Mucosa of rectum (tissue), 2 donors: ENCODE data around the gene FOXG1.

Experiments used
- H3K27ac ChIP-seq, 2 donors: one replicate each; pipeline ENCODE4 v1.7.0; 2013; ENCODE audit warnings: inconsistent platforms in 2 of 2, low read depth in 2 of 2, low read length in 2 of 2
- H3K27me3 ChIP-seq, 2 donors: one replicate each; pipeline ENCODE4 v1.7.0; 2013; ENCODE audit warnings: low read length in 2 of 2; ENCODE audit not compliant: control insufficient read depth in 2 of 2, insufficient read depth in 2 of 2
- H3K36me3 ChIP-seq, 2 donors: one replicate each; pipeline ENCODE4 v1.7.0; 2013; ENCODE audit warnings: low read length in 2 of 2; ENCODE audit not compliant: control insufficient read depth in 2 of 2, insufficient read depth in 2 of 2
- H3K4me1 ChIP-seq, 2 donors: one replicate each; pipeline ENCODE4 v1.7.0; 2013; ENCODE audit warnings: low read length in 2 of 2, mild to moderate bottlenecking in 1 of 2; ENCODE audit not compliant: control insufficient read depth in 2 of 2, insufficient read depth in 2 of 2
- H3K4me3 ChIP-seq, 2 donors: one replicate each; pipeline ENCODE4 v1.7.0; 2013; ENCODE audit warnings: low read length in 2 of 2
- H3K9ac ChIP-seq, 2 donors: one replicate each; pipeline ENCODE4 v1.7.0; 2013; ENCODE audit warnings: low read length in 2 of 2, low read depth in 1 of 2, mild to moderate bottlenecking in 1 of 2
- H3K9me3 ChIP-seq, 2 donors: one replicate each; pipeline ENCODE4 v1.7.0; 2013; ENCODE audit warnings: low read length in 2 of 2; ENCODE audit not compliant: control insufficient read depth in 2 of 2
- donor health status: healthy.
- donor health status: Normal muscosa, but diverticular disease.

Gene FOXG1

DNA sequence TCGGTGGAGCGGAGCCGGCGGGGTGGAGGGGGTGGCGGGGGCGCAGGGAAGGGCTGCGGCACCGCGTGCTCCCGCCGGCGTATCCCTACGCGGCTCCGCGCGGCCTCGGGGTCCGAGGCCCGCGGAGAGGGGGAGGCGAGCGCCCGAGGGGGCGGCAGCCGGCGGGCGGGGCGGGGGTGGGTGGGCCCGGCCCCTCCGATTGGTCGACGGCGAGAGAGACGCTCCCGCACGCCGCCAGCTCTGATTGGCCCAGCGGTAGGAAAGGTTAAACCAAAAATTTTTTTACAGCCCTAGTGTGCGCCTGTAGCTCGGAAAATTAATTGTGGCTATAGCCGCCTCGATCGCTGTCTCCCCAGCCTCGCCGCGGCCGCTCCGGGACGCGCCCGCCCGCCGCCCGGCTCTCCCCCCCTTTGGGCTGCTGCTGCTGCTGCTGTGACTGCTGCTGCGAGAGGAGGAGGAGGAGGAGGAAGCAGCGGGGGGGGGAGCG, at the start of gene FOXG1:
Gene FOXG1, plus strand, starts transcription at position 319 of the 487 bp plus-strand sequence. CDS start 493 bp downstream, outside the sequence.
- no peaks in the 10 kb centered on the region for H3K36me3 ChIP-seq
- H3K9ac ChIP-seq = no peak within 1 kb of the TSS
- H3K27ac ChIP-seq = no peak within 1 kb of the TSS
- peaks cover 31 to 43% of the 10 kb centered on the region in 2 donors for H3K27me3 ChIP-seq
- peak within 1 kb of the TSS; percentile 17 to 30 for H3K4me3 ChIP-seq
- peaks cover 0 to 4% of the 10 kb centered on the region in 2 donors for H3K9me3 ChIP-seq
- peaks cover 0 to 2% of the 10 kb centered on the region in 2 donors for H3K4me1 ChIP-seq

- Histone ChIP-seq H3K4me3 (no peak overlapping the region), H3K4me1 (no peaks in the 10 kb centered on the region), H3K27me3 (no peaks in the 10 kb centered on the region), H3K9me3 (no peaks in the 10 kb centered on the region), H3K36me3 (no peaks in the 10 kb centered on the region), H3K9ac (no peak overlapping the region), H3K27ac (no peak overlapping the region)
These were observed 47.5 kb upstream of the FOXG1 start for GRCh38 chr14:28719130-28719529.

DNA sequence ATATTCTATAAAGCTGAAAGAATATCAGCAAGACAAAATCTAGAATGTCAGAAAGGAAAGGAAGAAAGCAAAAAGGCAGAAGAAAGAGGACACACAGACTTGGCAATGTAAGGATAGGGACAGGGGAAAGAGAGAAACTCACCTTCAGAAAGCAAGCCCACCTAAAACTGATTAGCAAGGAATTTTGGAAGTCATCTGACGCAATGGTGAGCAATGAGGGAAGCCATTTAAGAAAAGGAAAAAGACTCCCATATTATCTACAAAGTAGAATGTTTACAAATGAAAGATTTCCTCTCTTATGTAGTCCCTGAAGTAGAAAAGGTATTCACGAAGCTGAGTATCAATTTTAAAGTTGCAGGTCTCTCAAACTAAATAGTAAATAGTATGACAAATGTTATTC, 35.2 kb upstream of the FOXG1 start:
- Histone ChIP-seq H3K36me3 (no peaks in the 10 kb centered on the region), H3K27me3 (no peaks in the 10 kb centered on the region), H3K9me3 (no peaks in the 10 kb centered on the region), H3K4me3 (no peak overlapping the region), H3K9ac (no peak overlapping the region), H3K4me1 (no peaks in the 10 kb centered on the region), H3K27ac (no peak overlapping the region)

DNA sequence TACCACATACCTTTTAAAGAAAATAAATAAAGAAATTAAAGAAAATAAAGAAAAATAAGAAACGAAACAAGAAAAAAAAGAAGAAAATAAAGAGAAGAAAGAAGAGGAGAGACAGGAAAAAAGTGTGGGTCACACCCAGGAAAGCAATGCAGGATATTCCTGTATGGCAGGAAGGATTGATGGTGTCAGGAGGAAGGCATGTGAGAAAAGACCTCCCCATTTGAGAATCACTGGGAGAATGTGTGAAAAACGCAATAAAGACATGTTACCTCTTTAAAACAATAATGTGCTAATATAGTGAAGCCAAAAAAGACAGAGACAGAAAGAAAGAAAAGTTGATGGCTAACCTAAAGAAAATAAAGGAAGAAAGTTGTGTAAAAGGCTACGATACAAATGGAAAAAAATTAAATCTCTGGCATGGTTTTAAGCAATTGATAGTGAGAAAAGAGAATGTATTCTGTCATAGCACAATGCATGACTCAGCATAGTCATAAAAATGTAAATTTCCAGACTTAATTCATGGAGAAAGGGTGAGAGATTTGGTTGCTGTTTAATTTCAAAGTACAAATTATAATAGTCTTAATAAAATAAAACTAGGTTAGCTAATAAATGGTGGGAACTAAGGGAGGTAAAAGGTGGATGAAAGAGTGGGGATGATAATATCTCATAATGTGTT, 24.3 kb upstream of the FOXG1 start:
- H3K9ac ChIP-seq = no peak overlapping the region
- H3K4me1 ChIP-seq = no peaks in the 10 kb centered on the region
- no peaks in the 10 kb centered on the region for H3K27me3 ChIP-seq
- no peaks in the 10 kb centered on the region for H3K9me3 ChIP-seq
- H3K4me3 ChIP-seq = no peak overlapping the region
- H3K27ac ChIP-seq = no peak overlapping the region
- H3K36me3 ChIP-seq = no peaks in the 10 kb centered on the region

- Histone ChIP-seq H3K27ac (no peak overlapping the region), H3K4me3 (no peak overlapping the region), H3K4me1 (no peaks in the 10 kb centered on the region), H3K9me3 (no peaks in the 10 kb centered on the region), H3K9ac (no peak overlapping the region), H3K27me3 (no peaks in the 10 kb centered on the region), H3K36me3 (no peaks in the 10 kb centered on the region)
These were observed 22.5 kb upstream of the FOXG1 start for GRCh38 chr14:28744126-28744525.

DNA sequence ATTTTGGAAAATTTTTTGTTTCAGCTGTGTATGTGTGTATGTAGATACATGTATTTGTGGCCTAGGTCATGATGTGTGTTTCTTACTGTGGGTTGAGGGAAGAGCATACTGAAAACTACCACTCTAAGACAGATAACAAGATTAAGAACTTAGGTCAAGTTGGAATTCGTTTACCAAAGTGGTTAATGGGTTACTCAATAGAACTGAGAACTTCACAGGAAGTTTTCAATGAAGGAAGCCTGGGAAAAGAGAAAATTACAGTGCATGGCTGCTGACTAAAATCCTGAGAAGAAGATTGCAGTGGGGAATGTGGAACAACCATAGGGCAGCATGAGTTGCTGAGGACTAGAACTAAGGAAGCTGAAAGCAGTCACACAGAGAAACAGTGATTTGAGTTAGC, 21.4 kb upstream of the FOXG1 start:
- Histone ChIP-seq H3K27me3 (no peaks in the 10 kb centered on the region), H3K4me3 (no peak overlapping the region), H3K4me1 (no peaks in the 10 kb centered on the region), H3K27ac (no peak overlapping the region), H3K36me3 (no peaks in the 10 kb centered on the region), H3K9ac (no peak overlapping the region), H3K9me3 (no peaks in the 10 kb centered on the region)

DNA sequence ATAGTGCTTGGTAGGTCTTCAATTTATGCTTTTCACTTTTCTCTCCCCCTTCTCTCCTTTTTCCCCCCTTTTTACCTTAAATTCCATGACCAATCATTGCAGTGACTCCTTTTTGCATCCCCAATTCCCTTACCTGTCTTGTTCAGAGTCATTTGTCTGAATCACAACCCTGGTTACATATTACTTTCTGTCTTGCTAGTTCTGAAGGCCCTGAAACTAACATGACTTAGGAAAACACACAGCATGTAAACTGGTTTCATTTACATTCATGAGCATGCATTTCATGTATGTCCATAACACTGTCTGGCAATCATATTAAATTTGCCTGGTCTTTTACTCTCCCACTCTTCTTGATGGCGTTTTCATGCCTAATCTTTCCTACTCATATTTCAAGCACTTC, 20.3 kb upstream of the FOXG1 start:
- H3K9me3 ChIP-seq = no peaks in the 10 kb centered on the region
- H3K27ac ChIP-seq = no peak overlapping the region
- H3K4me3 ChIP-seq = no peak overlapping the region
- H3K4me1 ChIP-seq = no peaks in the 10 kb centered on the region
- no peaks in the 10 kb centered on the region for H3K27me3 ChIP-seq
- no peaks in the 10 kb centered on the region for H3K36me3 ChIP-seq
- no peak overlapping the region for H3K9ac ChIP-seq

GRCh38 chr14:28751467-28752058, 15.0 kb upstream of the FOXG1 start:
- no peak overlapping the region for H3K27ac ChIP-seq
- no peaks in the 10 kb centered on the region for H3K4me1 ChIP-seq
- no peak overlapping the region for H3K9ac ChIP-seq
- no peaks in the 10 kb centered on the region for H3K9me3 ChIP-seq
- H3K27me3 ChIP-seq = peaks cover 2 to 11% of the 10 kb centered on the region in 2 donors
- H3K36me3 ChIP-seq = no peaks in the 10 kb centered on the region
- H3K4me3 ChIP-seq = no peak overlapping the region

GRCh38 chr14:28754209-28754985, 12.2 kb upstream of the FOXG1 start:
- H3K36me3 ChIP-seq = no peaks in the 10 kb centered on the region
- no peak overlapping the region for H3K4me3 ChIP-seq
- H3K4me1 ChIP-seq = no peaks in the 10 kb centered on the region
- H3K9me3 ChIP-seq = no peaks in the 10 kb centered on the region
- no peak overlapping the region for H3K27ac ChIP-seq
- H3K9ac ChIP-seq = no peak overlapping the region
- H3K27me3 ChIP-seq = peaks cover 22 to 33% of the 10 kb centered on the region in 2 donors

DNA sequence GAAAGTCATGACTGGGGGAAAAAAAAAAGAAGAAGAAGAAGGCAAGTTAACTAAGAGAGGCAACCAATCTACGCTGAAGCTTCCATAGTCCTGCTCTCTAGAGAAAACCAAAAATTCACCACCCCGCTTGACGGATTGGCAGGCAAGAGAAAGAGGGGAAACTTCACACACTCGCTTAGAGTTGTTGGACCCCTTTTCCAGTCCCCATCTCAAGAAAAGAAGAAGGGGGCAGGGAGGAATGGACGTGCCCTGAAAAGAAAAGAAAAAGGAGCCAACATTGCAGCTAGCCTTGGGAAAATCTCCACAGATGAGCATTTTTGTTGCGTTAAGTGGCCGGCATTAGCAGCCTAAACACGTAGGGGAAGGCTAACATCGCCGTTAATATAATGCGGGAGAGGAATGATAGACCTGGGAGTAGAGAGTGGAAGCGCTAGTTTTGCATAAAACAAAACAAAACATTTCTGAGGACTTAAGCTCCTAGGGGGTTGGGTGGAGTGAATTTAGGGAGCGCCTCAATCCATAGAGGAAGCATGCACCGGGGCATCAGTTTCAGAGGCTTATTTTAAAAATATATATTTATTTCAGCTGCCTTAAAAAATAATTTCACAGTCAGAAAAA, 11.3 kb upstream of the FOXG1 start:
- Histone ChIP-seq H3K36me3 (no peaks in the 10 kb centered on the region), H3K27ac (no peak overlapping the region), H3K4me3 (no peak overlapping the region), H3K9me3 (no peaks in the 10 kb centered on the region), H3K4me1 (no peaks in the 10 kb centered on the region), H3K9ac (no peak overlapping the region), H3K27me3 (peaks cover 30 to 39% of the 10 kb centered on the region in 2 donors)
